ENCODE measurements around the gene ZGRF1. TPM values are rescaled to one million over a fixed set of nuclear protein-coding genes. Genes with fewer than 3 reads are reported as not detected.

ZGRF1 gene
- total and polyA plus RNA-seq, 9 donors = 1.5 to 6.1 (median 4.5) TPM

DNA sequence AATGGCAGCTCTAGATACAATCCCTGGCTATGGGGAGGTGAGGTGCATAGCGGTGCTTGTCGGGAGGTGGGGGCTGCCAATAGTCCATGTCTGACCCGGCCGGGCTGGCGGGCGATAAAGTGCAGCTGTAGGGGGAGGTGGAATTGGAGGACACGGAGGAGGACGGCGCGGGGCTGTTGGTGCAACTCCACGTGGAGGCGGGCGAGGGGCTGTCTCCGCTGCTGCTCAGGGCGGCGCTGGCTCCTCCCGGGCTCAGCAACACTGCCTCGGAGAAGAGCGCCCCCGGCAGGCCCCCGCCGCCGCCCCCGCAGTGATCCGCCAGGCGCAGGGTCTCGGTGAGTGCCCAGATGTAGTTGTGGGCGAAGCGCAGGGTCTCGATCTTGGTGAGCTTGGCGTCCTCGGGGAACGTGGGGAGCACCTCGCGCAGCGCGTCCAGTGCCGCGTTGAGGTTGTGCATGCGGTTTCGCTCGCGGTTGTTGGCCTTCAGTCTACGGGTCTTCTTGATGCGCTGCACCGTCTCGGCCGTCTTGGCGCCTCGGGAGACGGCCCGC is 122.0 kb downstream of the ZGRF1 start:
- no peaks in the 10 kb centered on the region for H3K36me3 ChIP-seq
- DNase-seq = no peak
- peaks cover 0 to 2% of the 10 kb centered on the region in 2 donors for H3K9me3 ChIP-seq
- H3K4me1 ChIP-seq (ENCODE audit: insufficient read depth) = peaks cover 11% of the 10 kb centered on the region
- 2% methylated on average over 30 to 52 of the region's 52 CpGs for WGBS, 3 donors
- TF ChIP-seq POLR2A (IDR thresholded peaks at IDR 0.05) (no peak), EP300 (IDR thresholded peaks at IDR 0.05) (no peak)
- TF ChIP-seq, protein P1, sequence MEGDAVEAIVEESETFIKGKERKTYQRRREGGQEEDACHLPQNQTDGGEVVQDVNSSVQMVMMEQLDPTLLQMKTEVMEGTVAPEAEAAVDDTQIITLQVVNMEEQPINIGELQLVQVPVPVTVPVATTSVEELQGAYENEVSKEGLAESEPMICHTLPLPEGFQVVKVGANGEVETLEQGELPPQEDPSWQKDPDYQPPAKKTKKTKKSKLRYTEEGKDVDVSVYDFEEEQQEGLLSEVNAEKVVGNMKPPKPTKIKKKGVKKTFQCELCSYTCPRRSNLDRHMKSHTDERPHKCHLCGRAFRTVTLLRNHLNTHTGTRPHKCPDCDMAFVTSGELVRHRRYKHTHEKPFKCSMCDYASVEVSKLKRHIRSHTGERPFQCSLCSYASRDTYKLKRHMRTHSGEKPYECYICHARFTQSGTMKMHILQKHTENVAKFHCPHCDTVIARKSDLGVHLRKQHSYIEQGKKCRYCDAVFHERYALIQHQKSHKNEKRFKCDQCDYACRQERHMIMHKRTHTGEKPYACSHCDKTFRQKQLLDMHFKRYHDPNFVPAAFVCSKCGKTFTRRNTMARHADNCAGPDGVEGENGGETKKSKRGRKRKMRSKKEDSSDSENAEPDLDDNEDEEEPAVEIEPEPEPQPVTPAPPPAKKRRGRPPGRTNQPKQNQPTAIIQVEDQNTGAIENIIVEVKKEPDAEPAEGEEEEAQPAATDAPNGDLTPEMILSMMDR (IDR thresholded peaks at IDR 0.05) = no peak
- intact Hi-C loops (cut with DNase I) = no loop called here
- H3K27ac ChIP-seq = no peak overlapping the region
- H3K27me3 ChIP-seq = no peaks in the 10 kb centered on the region
- peak overlapping the region; percentile 8 for H3K4me3 ChIP-seq

DNA sequence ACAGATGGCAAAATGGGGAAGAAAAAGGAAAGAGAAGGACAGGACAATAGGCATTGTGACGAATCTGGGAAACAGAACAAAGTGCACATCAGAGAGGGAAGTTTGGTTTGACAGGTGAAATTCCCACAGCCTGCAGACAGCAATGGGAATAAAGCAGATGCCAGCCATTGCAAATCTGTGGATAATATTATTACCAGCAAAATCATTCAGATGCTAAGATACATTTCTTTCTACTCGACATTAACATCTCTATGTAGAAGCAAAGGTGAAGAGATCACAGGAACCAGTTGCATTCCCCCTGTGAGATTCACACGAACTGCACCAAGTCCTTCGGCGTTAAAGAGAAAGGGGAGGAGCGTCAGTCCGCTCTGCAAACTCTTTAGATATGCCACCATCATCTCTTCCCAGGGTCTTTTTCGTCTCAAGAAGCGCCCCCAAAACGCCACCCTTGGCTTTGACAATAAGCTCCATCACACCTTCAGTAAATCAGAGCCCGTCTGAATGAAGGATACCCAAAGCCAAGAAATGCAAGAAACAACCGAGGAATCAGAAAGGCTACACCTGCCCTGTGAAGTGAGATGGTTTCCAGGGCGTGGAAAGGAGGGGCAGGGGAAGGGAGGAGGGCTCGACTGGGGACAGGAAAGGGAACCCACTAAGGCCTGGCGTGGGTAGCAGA is 122.6 kb downstream of the ZGRF1 start:
- Histone ChIP-seq H3K27me3 (no peaks in the 10 kb centered on the region), H3K36me3 (no peaks in the 10 kb centered on the region), H3K9me3 (peaks cover 0 to 2% of the 10 kb centered on the region in 2 donors), H3K27ac (no peak overlapping the region), H3K4me1 (ENCODE audit: insufficient read depth) (peaks cover 17% of the 10 kb centered on the region), H3K4me3 (no peak overlapping the region)
- intact Hi-C loops (cut with DNase I) = no loop called here
- TF ChIP-seq, protein P1 (IDR thresholded peaks at IDR 0.05) = no peak
- TF ChIP-seq POLR2A (IDR thresholded peaks at IDR 0.05) (no peak), EP300 (IDR thresholded peaks at IDR 0.05) (no peak)
- 4 to 6% (median 6%) methylated on average over 15 of the region's 15 CpGs for WGBS, 3 donors
- DNase-seq = no peak

DNA sequence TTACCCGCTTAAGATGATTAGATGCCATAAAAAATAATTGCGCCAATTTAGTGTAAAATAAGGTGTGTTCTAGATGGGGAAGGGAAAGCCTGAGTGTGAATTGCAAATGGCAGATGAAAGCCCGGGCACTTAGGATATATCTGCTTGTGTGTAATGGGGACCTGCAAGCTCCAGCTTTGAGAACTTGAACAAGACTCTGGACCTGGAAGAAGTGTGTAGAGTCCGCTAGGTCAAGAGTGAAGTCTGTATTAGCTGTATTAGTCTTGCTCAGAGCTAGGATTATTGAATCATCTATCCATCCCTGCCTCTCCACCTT is 124.9 kb downstream of the ZGRF1 start:
- Histone ChIP-seq H3K36me3 (no peaks in the 10 kb centered on the region), H3K27me3 (no peaks in the 10 kb centered on the region), H3K4me1 (ENCODE audit: insufficient read depth) (peaks cover 18% of the 10 kb centered on the region), H3K9me3 (peaks cover 0 to 2% of the 10 kb centered on the region in 2 donors), H3K4me3 (no peak overlapping the region), H3K27ac (no peak overlapping the region)
- intact Hi-C loops (cut with DNase I) = no loop called here
- TF ChIP-seq, protein P1 (IDR thresholded peaks at IDR 0.05) = no peak
- TF ChIP-seq EP300 (IDR thresholded peaks at IDR 0.05) (no peak), POLR2A (IDR thresholded peaks at IDR 0.05) (no peak)
- 63 to 75% (median 74%) methylated on average over 4 of the region's 4 CpGs for WGBS, 3 donors
- DNase-seq = no peak

DNA sequence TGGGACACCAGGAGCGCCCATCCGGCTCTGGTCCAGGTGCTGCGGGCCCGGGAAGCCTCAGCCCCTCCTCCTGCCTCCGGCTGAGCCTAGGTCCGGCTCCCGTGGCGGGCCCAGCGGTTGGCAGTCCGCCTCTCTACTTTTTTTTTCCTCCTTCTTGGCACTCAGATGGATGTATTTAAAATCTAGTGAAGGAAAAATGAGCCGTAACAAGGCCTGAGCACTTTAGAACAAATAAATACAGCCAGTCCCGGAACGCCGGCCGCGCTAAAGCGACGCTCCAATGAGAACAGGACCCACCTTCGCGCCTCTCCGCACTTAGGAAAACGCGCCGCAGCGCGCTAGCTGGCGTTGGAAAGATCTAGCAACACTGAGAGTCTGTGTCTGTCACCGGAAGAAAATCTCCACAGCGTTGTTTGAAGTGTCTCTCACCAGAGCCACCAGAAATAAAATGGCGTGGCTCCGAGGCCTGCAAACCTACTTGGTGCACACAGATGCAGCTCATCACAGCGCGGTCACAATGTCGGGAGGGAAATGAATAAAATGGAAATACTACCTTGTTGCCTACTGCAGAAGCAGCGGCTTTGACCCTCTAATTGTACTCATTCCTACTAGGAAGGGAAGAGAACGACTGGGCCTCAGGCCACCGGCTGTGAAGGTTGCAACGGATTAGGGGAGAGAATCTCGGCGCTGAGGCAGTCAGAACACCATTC is 125.5 kb downstream of the ZGRF1 start:
- Histone ChIP-seq H3K4me3 (no peak overlapping the region), H3K9me3 (peaks cover 0 to 2% of the 10 kb centered on the region in 2 donors), H3K4me1 (ENCODE audit: insufficient read depth) (peaks cover 18% of the 10 kb centered on the region), H3K27me3 (no peaks in the 10 kb centered on the region), H3K36me3 (no peaks in the 10 kb centered on the region), H3K27ac (no peak overlapping the region)
- DNase-seq = no peak
- 21 to 28% (median 25%) methylated on average over 40 of the region's 40 CpGs for WGBS, 3 donors
- intact Hi-C loops (cut with DNase I) = no loop called here
- TF ChIP-seq EP300 (IDR thresholded peaks at IDR 0.05) (no peak), POLR2A (IDR thresholded peaks at IDR 0.05) (no peak)
- TF ChIP-seq, protein P1 (IDR thresholded peaks at IDR 0.05) = no peak
